Upper lobe of left lung (tissue), 4 donors: ENCODE results near the gene STX3.

Experiments used
- EP300 ChIP-seq, 4 donors: sonication (generic); formaldehyde crosslinking; IDR thresholded peaks; one replicate each; pipeline ENCODE4 v1.5.1; 2017; ENCODE audit warnings: antibody characterized with exemption in 4 of 4, control low read depth in 2 of 4
- TF ChIP-seq, protein P1 (sequence below), 6 experiments: fragments of 450-650 bp in 4 of 6; fragments of 200-600 bp in 2 of 6; sonication (generic) in 2 of 6; IDR thresholded peaks; one replicate each; pipeline ENCODE4 v1.5.1; 2016 to 2019; ENCODE audit warnings: antibody characterized with exemption in 6 of 6

- no peak for TF ChIP-seq EP300 (IDR thresholded peaks at IDR 0.05)
- TF ChIP-seq, protein P1, sequence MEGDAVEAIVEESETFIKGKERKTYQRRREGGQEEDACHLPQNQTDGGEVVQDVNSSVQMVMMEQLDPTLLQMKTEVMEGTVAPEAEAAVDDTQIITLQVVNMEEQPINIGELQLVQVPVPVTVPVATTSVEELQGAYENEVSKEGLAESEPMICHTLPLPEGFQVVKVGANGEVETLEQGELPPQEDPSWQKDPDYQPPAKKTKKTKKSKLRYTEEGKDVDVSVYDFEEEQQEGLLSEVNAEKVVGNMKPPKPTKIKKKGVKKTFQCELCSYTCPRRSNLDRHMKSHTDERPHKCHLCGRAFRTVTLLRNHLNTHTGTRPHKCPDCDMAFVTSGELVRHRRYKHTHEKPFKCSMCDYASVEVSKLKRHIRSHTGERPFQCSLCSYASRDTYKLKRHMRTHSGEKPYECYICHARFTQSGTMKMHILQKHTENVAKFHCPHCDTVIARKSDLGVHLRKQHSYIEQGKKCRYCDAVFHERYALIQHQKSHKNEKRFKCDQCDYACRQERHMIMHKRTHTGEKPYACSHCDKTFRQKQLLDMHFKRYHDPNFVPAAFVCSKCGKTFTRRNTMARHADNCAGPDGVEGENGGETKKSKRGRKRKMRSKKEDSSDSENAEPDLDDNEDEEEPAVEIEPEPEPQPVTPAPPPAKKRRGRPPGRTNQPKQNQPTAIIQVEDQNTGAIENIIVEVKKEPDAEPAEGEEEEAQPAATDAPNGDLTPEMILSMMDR (IDR thresholded peaks at IDR 0.05) = no peak
Measured at GRCh38 chr11:59716051-59716450, 39.1 kb upstream of the STX3 start.
